SK-N-MC (cell line): ENCODE data around the gene TRIM17.

Experiments
- EZH2 ChIP-seq: fragments of 200-600 bp; sonication (generic); IDR thresholded peaks from one replicate; pipeline ENCODE4 v1.6.1; 2017; ENCODE audit warnings: antibody characterized with exemption
- FOXP2 ChIP-seq: optimal IDR thresholded peaks from 2 replicates; pipeline ENCODE3; 2011; ENCODE audit warnings: mild to moderate bottlenecking, moderate library complexity; ENCODE audit not compliant: insufficient read depth; ENCODE audit errors: extremely low read length, control extremely low read depth
- POLR2AphosphoS5 ChIP-seq: IDR thresholded peaks from 2 replicates; pipeline ENCODE4 v1.6.1; 2012; ENCODE audit warnings: mild to moderate bottlenecking, low read depth, low read length, borderline replicate concordance

- TF ChIP-seq POLR2AphosphoS5: no peak
- TF ChIP-seq EZH2: no peak
- no peak for TF ChIP-seq FOXP2
These were observed 15.8 kb downstream of the TRIM17 start for GRCh38 chr1:228400692-228401454.
